Fibroblast of gingiva (primary cell): Measurements from ENCODE around the gene OR6J1.
"Not testable (repeated sequence)": the region's sequence is repeated elsewhere in the genome, so short reads cannot be mapped to it uniquely, and the experiment has no call there.

Experiments used
- DNase-seq: peaks from one replicate; pipeline ENCODE4 v3.0.0-alpha.2; 2011; ENCODE audit warnings: low read depth

Gene OR6J1

GRCh38 chr14:22606380-22606779 is 37.8 kb downstream of the OR6J1 start:
- no peak for DNase-seq

GRCh38 chr14:22602862-22603261 is 41.3 kb downstream of the OR6J1 start:
- DNase-seq, result no peak

- no peak for DNase-seq
Measured at GRCh38 chr14:22601996-22602395, 42.2 kb downstream of the OR6J1 start.

- no peak for DNase-seq
Measured at GRCh38 chr14:22601456-22601855, 42.7 kb downstream of the OR6J1 start.

GRCh38 chr14:22600027-22600426 is 44.1 kb downstream of the OR6J1 start:
- DNase-seq, result no peak

- no peak for DNase-seq
Measured at GRCh38 chr14:22599349-22599748, 44.8 kb downstream of the OR6J1 start.

GRCh38 chr14:22598896-22599244 is 45.3 kb downstream of the OR6J1 start:
- DNase-seq, result peak; percentile 60

GRCh38 chr14:22598099-22598895 is 45.9 kb downstream of the OR6J1 start, which contains the start of gene ABHD4:
TSS of gene ABHD4 (plus strand) at chr14:22598300. CDS start at chr14:22598307, 7 bp downstream.
- DNase-seq, result peak; percentile 65

GRCh38 chr14:22597771-22598098 is 46.4 kb downstream of the OR6J1 start:
- no peak for DNase-seq

- DNase-seq, result no peak
Measured at GRCh38 chr14:22597265-22597664, 46.9 kb downstream of the OR6J1 start.

GRCh38 chr14:22596354-22596879 is 47.7 kb downstream of the OR6J1 start:
- no peak for DNase-seq

GRCh38 chr14:22594156-22594716 is 49.9 kb downstream of the OR6J1 start:
- DNase-seq, result no peak

- no peak for DNase-seq
Measured at GRCh38 chr14:22593601-22594000, 50.6 kb downstream of the OR6J1 start.

- DNase-seq, result no peak
Measured at GRCh38 chr14:22593189-22593588, 51.0 kb downstream of the OR6J1 start.

- DNase-seq, result peak; percentile 99
Measured at GRCh38 chr14:22589096-22589839, 54.9 kb downstream of the OR6J1 start, which contains the start of gene DAD1. TSS of gene DAD1 (minus strand) at chr14:22589224. CDS start at chr14:22589157, 67 bp downstream.

GRCh38 chr14:22588526-22589095 is 55.5 kb downstream of the OR6J1 start:
- no peak for DNase-seq

- DNase-seq, result not testable (repeated sequence)
Measured at GRCh38 chr14:22587677-22588422, 56.3 kb downstream of the OR6J1 start.

- no peak for DNase-seq
Measured at GRCh38 chr14:22587247-22587646, 56.9 kb downstream of the OR6J1 start.

- DNase-seq, result no peak
Measured at GRCh38 chr14:22583994-22584393, 60.2 kb downstream of the OR6J1 start.
